GM23338 (cell line): ENCODE results near the gene OTP.

ENCODE experiments used
- CTCF ChIP-seq, 2 experiments: fragments of 200-600 bp in 1 of 2; sonication (generic) in 1 of 2; conservative IDR thresholded peaks; 2 replicates each; pipeline versions ENCODE4 v1.5.1 to v1.6.1; 2016 to 2017; ENCODE audit warnings: antibody characterized with exemption in 2 of 2, low read depth in 2 of 2, mild to moderate bottlenecking in 2 of 2, moderate library complexity in 1 of 2
- ETS1 ChIP-seq: IDR thresholded peaks from 2 replicates; pipeline ENCODE4 v1.6.1; 2016; ENCODE audit warnings: antibody characterized with exemption
- EZH2phosphoT487 ChIP-seq: fragments of 200-600 bp; sonication (generic); IDR thresholded peaks from one replicate; pipeline ENCODE4 v1.8.1; 2018; ENCODE audit warnings: antibody characterized with exemption; ENCODE audit not compliant: unreplicated experiment
- NANOG ChIP-seq: IDR thresholded peaks from 2 replicates; pipeline ENCODE4 v1.6.1; 2016; ENCODE audit warnings: antibody characterized with exemption, borderline replicate concordance
- POLR2AphosphoS5 ChIP-seq: IDR thresholded peaks from 2 replicates; pipeline ENCODE4 v1.6.1; 2016; ENCODE audit warnings: antibody characterized with exemption, low read depth
- REST ChIP-seq: IDR thresholded peaks from one replicate; pipeline ENCODE4 v1.6.1; 2018; ENCODE audit warnings: antibody characterized with exemption; ENCODE audit not compliant: unreplicated experiment

GRCh38 chr5:77607324-77607723 lies 31.2 kb downstream of the OTP start:
- no peak for TF ChIP-seq ETS1
- TF ChIP-seq REST: no peak
- TF ChIP-seq CTCF (conservative IDR thresholded peaks at IDR 0.05; ENCODE audit: low read depth in 2 of 2): no peak
- no peak for TF ChIP-seq EZH2phosphoT487
- TF ChIP-seq NANOG: no peak
- no peak for TF ChIP-seq POLR2AphosphoS5
